SK-N-SH (cell line): Measurements from ENCODE around the gene CAVIN1. TPM values are rescaled to one million over a fixed set of nuclear protein-coding genes. Genes with fewer than 3 reads are reported as not detected.
A peak's percentile ranks its signal among the peaks of the same experiment; 100 is the strongest.

Experiments used
- CTCF ChIA-PET: fragments of 300-600, 350-600 bp; formaldehyde crosslinking; extraction: SDS; loops from one replicate; lab custom pipeline; 2021; lab: Yijun Ruan, JAX
- POLR2A ChIA-PET: fragments of 350-600 bp; sonication (Branson Sonifier 250); formaldehyde crosslinking; extraction: SDS; loops from one replicate; lab custom pipeline; 2020; ENCODE audit warnings: antibody characterized with exemption, inconsistent platforms; lab: Yijun Ruan, JAX
- DNase-seq: peaks from one replicate; pipeline ENCODE4 v3.0.0; 2012
- H2AFZ ChIP-seq: fragments of 200-600 bp; sonication (generic); 2 replicates; pipeline ENCODE4 v1.8.1; 2016; ENCODE audit warnings: antibody characterized with exemption, mild to moderate bottlenecking, low read depth
- H3F3A ChIP-seq: fragments of 200-600 bp; sonication (generic); replicated peaks from 2 replicates; pipeline ENCODE3; 2016; ENCODE audit warnings: antibody characterized with exemption, mild to moderate bottlenecking; ENCODE audit not compliant: insufficient read depth
- H3K27ac ChIP-seq, 2 experiments: fragments of 200-500 bp in 1 of 2; fragments of 200-600 bp in 1 of 2; sonication (Bioruptor generic) in 1 of 2; sonication (generic), shearing (Covaris generic) in 1 of 2; 2 replicates each; pipeline versions ENCODE4 v1.5.1 to v1.6.1; 2014 to 2016; ENCODE audit warnings: low read depth in 2 of 2, inconsistent platforms in 1 of 2, low read length in 1 of 2, mild to moderate bottlenecking in 1 of 2, mixed read lengths in 1 of 2
- H3K27me3 ChIP-seq: fragments of 200-600 bp; sonication (generic), shearing (Covaris generic); 2 replicates; pipeline ENCODE4 v1.6.1; 2016; ENCODE audit warnings: mixed run types; ENCODE audit not compliant: insufficient read depth
- H3K36me3 ChIP-seq, 2 experiments: fragments of 200-500 bp in 1 of 2; fragments of 200-600 bp in 1 of 2; sonication (Bioruptor generic) in 1 of 2; sonication (generic) in 1 of 2; replicated peaks in 1 of 2; 2 replicates each; pipeline versions ENCODE3 to v1.5.1; 2014 to 2016; ENCODE audit warnings: low read length in 1 of 2, mild to moderate bottlenecking in 1 of 2; ENCODE audit not compliant: insufficient read depth in 2 of 2, control insufficient read depth in 1 of 2
- H3K4me1 ChIP-seq, 2 experiments: fragments of 200-500 bp in 1 of 2; fragments of 200-600 bp in 1 of 2; sonication (Bioruptor generic) in 1 of 2; sonication (generic), shearing (Covaris generic) in 1 of 2; 2 replicates each; pipeline versions ENCODE4 v1.5.1 to v1.6.1; 2014 to 2016; ENCODE audit warnings: low read depth in 1 of 2, low read length in 1 of 2, mixed run types in 1 of 2; ENCODE audit not compliant: insufficient read depth in 2 of 2, control insufficient read depth in 1 of 2
- H3K4me2 ChIP-seq: fragments of 200-600 bp; sonication (generic), shearing (Covaris generic); 2 replicates; pipeline ENCODE4 v1.6.1; 2017; ENCODE audit warnings: mixed run types
- H3K4me3 ChIP-seq, 2 experiments: fragments of 200-500 bp in 1 of 2; fragments of 200-600 bp in 1 of 2; sonication (Bioruptor generic) in 1 of 2; sonication (generic), shearing (Covaris generic) in 1 of 2; 2 replicates each; pipeline versions ENCODE4 v1.5.1 to v1.8.1; 2014 to 2016; ENCODE audit warnings: low read depth in 2 of 2, inconsistent platforms in 1 of 2, low read length in 1 of 2, mild to moderate bottlenecking in 1 of 2, mixed read lengths in 1 of 2, moderate library complexity in 1 of 2
- H3K79me2 ChIP-seq: fragments of 200-600 bp; sonication (generic); 2 replicates; pipeline ENCODE4 v1.8.1; 2017; ENCODE audit warnings: mild to moderate bottlenecking; ENCODE audit not compliant: insufficient read depth
- H3K9ac ChIP-seq: fragments of 200-600 bp; sonication (generic); 2 replicates; pipeline ENCODE4 v1.6.1; 2017; ENCODE audit warnings: mixed run types
- H3K9me2 ChIP-seq: fragments of 200-600 bp; sonication (generic); 2 replicates; pipeline ENCODE4 v1.6.1; 2017; ENCODE audit warnings: mixed run types
- H3K9me3 ChIP-seq: fragments of 200-600 bp; sonication (generic); 2 replicates; pipeline ENCODE4 v1.6.1; 2017; ENCODE audit warnings: mixed run types, mild to moderate bottlenecking, moderate library complexity
- H4K20me1 ChIP-seq: fragments of 200-600 bp; sonication (generic); 2 replicates; pipeline ENCODE4 v1.6.1; 2017; ENCODE audit warnings: mild to moderate bottlenecking, mixed run types; ENCODE audit not compliant: insufficient read depth
- CHD2 ChIP-seq: fragments of 150-350 bp; IDR thresholded peaks from 2 replicates; pipeline ENCODE4 v1.6.1; 2018; ENCODE audit warnings: low read length; ENCODE audit not compliant: partially characterized antibody
- ELF1 ChIP-seq: IDR thresholded peaks from 2 replicates; pipeline ENCODE4 v1.4.0; 2012
- EP300 ChIP-seq, 2 experiments: IDR thresholded peaks; 2 replicates each; pipeline versions ENCODE4 v1.4.0 to v1.6.1; 2012; ENCODE audit warnings: borderline replicate concordance in 1 of 2, low read depth in 1 of 2, low read length in 1 of 2
- FOSL2 ChIP-seq: IDR thresholded peaks from 2 replicates; pipeline ENCODE4 v1.4.0; 2012; ENCODE audit warnings: low read depth, mild to moderate bottlenecking, moderate library complexity, borderline replicate concordance
- FOXJ3 ChIP-seq: sonication (generic); formaldehyde crosslinking; IDR thresholded peaks from 2 replicates; pipeline ENCODE4 v1.5.1; 2020; ENCODE audit warnings: mild to moderate bottlenecking, missing genetic modification reagents
- FOXM1 ChIP-seq: IDR thresholded peaks from 2 replicates; pipeline ENCODE4 v1.4.0; 2012; ENCODE audit warnings: low read depth, mild to moderate bottlenecking
- GABPA ChIP-seq: IDR thresholded peaks from 2 replicates; pipeline ENCODE4 v1.4.0; 2012; ENCODE audit warnings: low read depth, mild to moderate bottlenecking
- GATA2 ChIP-seq: sonication (generic); formaldehyde crosslinking; IDR thresholded peaks from 2 replicates; pipeline ENCODE4 v1.5.0; 2020; ENCODE audit warnings: mild to moderate bottlenecking, missing genetic modification reagents
- JUND ChIP-seq: IDR thresholded peaks from 2 replicates; pipeline ENCODE4 v1.4.0; 2012
- MEF2A ChIP-seq: IDR thresholded peaks from 2 replicates; pipeline ENCODE4 v1.4.0; 2012; ENCODE audit warnings: low read depth, borderline replicate concordance
- NRF1 ChIP-seq: IDR thresholded peaks from 2 replicates; pipeline ENCODE4 v1.6.1; 2012; ENCODE audit warnings: low read depth, mild to moderate bottlenecking, low read length
- POLR2AphosphoS5 ChIP-seq: IDR thresholded peaks from 2 replicates; pipeline ENCODE4 v1.6.1; 2012; ENCODE audit warnings: low read depth, low read length
- RAD21 ChIP-seq: IDR thresholded peaks from 2 replicates; pipeline ENCODE4 v1.6.1; 2012; ENCODE audit warnings: mild to moderate bottlenecking, low read length
- SIN3A ChIP-seq: IDR thresholded peaks from 2 replicates; pipeline ENCODE4 v1.6.1; 2012; ENCODE audit warnings: low read depth, mild to moderate bottlenecking, low read length, moderate library complexity, borderline replicate concordance
- SMC3 ChIP-seq: IDR thresholded peaks from 2 replicates; pipeline ENCODE4 v1.6.1; 2012; ENCODE audit warnings: low read depth, low read length, improper control_type of control experiment
- TAF1 ChIP-seq: IDR thresholded peaks from 2 replicates; pipeline ENCODE4 v1.6.1; 2012; ENCODE audit warnings: low read depth, mild to moderate bottlenecking, low read length, moderate library complexity, borderline replicate concordance
- TEAD4 ChIP-seq: IDR thresholded peaks from 2 replicates; pipeline ENCODE4 v1.4.0; 2012; ENCODE audit warnings: mild to moderate bottlenecking, borderline replicate concordance; ENCODE audit not compliant: insufficient read depth
- WGBS: methylation state at CpG from one replicate; pipeline ENCODE4 v1.1.6; 2017; ENCODE audit warnings: low lambda C conversion rate; 5-methylcytosine and 5-hydroxymethylcytosine counted together
- polyA plus RNA-seq, 3 experiments: library from polyadenylated mRNA; depleted of rRNA; stranded (reverse); fragments of >200 nt; gene quantifications; 2 replicates each; pipeline ENCODE4 v1.2.3, GENCODE V29; 2012
- TF ChIP-seq, protein P1 (sequence below): IDR thresholded peaks from 2 replicates; pipeline ENCODE4 v1.4.0; 2012; ENCODE audit warnings: low read depth
- TF ChIP-seq, protein P2 (sequence below): IDR thresholded peaks from 2 replicates; pipeline ENCODE4; 2012
- TF ChIP-seq, protein P3 (sequence below): IDR thresholded peaks from 2 replicates; pipeline ENCODE4 v1.6.1; 2012; ENCODE audit warnings: mild to moderate bottlenecking, low read depth, low read length, moderate library complexity
- TF ChIP-seq, protein P4 (sequence below): fragments of 150-350 bp; IDR thresholded peaks from 2 replicates; pipeline ENCODE4 v1.6.1; 2017; ENCODE audit warnings: antibody characterized with exemption, low read length, low read depth, borderline replicate concordance

CAVIN1 gene
- polyA plus RNA-seq, 1 of the 3 experiments (the other 2 are of a cell fraction), result 290 TPM

DNA sequence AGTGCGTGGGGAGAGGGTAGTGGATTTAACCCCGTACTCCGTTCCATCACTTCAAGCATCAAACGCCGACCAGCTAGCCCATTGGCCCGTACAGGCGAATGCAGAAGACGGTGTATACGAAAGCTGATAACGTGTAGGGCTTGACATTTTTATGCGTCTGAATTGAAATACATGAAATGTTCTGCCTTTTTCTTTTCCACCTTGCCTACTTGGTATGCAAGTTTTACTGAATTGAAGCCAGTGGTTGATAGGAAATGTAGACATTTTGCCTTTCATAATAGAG is 34.0 kb downstream of the CAVIN1 start:
- Histone ChIP-seq H4K20me1 (peaks cover 31% of the 10 kb centered on the region), H3K4me1 (peaks cover 0 to 12% of the 10 kb centered on the region in 2 experiments; a peak in 2 of 4 replicates), H3K4me2 (peak overlapping the region; percentile 74; the same call in 1 of the 2 replicates), H3K9me2 (no peaks in the 10 kb centered on the region), H3K27me3 (no peaks in the 10 kb centered on the region), H2AFZ (peak overlapping the region; percentile 88), H3K27ac (peak overlapping the region; percentile 87 to 94), H3K9ac (peak overlapping the region; percentile 65; the same call in 1 of the 2 replicates), H3K4me3 (peak overlapping the region; percentile 21 to 51; a peak in 3 of 4 replicates), H3F3A (peaks cover 4% of the 10 kb centered on the region), H3K79me2 (peaks cover 47% of the 10 kb centered on the region), H3K9me3 (no peaks in the 10 kb centered on the region), H3K36me3 (peaks cover 0 to 6% of the 10 kb centered on the region in 2 experiments)
- CTCF ChIA-PET, result interaction anchor here (0.9 to 2.8 kb wide), 9 partner anchors 10 to 166 kb away, joined by 3 to 16 read pairs (median 8); no protein-coding TSS in a partner anchor
- POLR2A ChIA-PET, result interaction anchor here (0.8 to 1.2 kb wide), 3 partner anchors 11 to 972 kb away, joined by 3 to 5 read pairs (median 4); no protein-coding TSS in a partner anchor
- DNase-seq, result no peak
- 44% methylated on average over 11 of the region's 11 CpGs for WGBS
- peak; percentile 7; the same call in 1 of the 2 replicates for TF ChIP-seq GATA2 (CRISPR knock-in tag)
- TF ChIP-seq, protein P1, sequence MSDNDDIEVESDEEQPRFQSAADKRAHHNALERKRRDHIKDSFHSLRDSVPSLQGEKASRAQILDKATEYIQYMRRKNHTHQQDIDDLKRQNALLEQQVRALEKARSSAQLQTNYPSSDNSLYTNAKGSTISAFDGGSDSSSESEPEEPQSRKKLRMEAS, result no peak

DNA sequence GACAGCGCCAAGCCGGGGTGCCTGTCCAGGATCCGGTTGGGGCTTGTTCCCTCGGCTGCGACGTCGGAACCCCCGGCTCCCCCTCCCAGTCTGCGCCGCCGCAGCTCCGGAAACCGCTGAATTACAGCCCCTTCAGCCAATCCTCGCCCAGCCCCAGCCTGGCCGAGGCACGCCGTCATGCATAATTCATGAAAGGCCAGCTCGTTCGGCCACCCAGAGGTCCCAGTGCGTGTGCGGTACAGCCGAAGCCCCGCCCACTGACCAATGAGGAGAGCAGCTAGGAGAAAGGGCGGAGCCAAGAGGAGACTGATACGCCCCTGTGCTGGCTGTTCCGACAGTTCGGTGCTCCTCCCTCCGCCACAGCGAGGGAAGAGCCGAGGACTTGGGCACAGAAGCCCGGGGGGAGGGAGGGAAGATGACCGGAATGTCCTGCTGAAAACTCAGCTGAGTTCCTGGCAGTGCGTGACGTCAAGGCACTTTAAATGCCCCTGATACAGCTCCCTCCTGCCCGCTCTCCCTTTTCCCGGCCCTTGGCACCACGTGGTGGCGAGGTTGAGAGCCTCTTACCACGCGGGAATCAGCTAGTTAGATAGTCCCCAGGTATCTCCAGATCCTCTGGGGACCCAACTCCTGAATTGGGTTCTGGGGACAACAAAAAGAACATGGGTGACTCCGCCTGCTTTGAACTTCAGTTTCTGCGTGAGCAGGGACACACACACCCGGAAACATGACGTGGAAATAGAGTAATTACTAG is 34.5 kb downstream of the CAVIN1 start, which contains the start of gene STAT3:
Gene STAT3 (minus strand): TSS at position 62 of the 754 bp plus-strand sequence. CDS start 39,926 bp downstream, outside the sequence.
- no peaks in the 10 kb centered on the region for H3K27me3 ChIP-seq
- H2AFZ ChIP-seq, result peak within 1 kb of the TSS; percentile 88
- peak within 1 kb of the TSS; percentile 86 for H3K4me2 ChIP-seq
- H3K79me2 ChIP-seq, result peaks cover 51% of the 10 kb centered on the region
- CTCF ChIA-PET, result interaction anchor here (0.9 to 2.8 kb wide), 9 partner anchors 10 to 166 kb away, joined by 3 to 16 read pairs (median 8); no protein-coding TSS in a partner anchor
- peak within 1 kb of the TSS; percentile 87 to 94 for H3K27ac ChIP-seq
- DNase-seq, result peak; percentile 97
- no peaks in the 10 kb centered on the region for H3K9me3 ChIP-seq
- WGBS, result under 1% methylated on average over 42 of the region's 44 CpGs
- H4K20me1 ChIP-seq, result peaks cover 35% of the 10 kb centered on the region
- H3K36me3 ChIP-seq, result peaks cover 0 to 6% of the 10 kb centered on the region in 2 experiments
- H3K4me3 ChIP-seq, result peak within 1 kb of the TSS; percentile 80 to 93
- peaks cover 4% of the 10 kb centered on the region for H3F3A ChIP-seq
- POLR2A ChIA-PET, result interaction anchor here (0.7 to 1.2 kb wide), 4 partner anchors 11 to 973 kb away, joined by 3 to 5 read pairs (median 4); no protein-coding TSS in a partner anchor
- H3K9ac ChIP-seq, result peak within 1 kb of the TSS; percentile 97
- peaks cover 0 to 12% of the 10 kb centered on the region in 2 experiments; a peak in 2 of 4 replicates for H3K4me1 ChIP-seq
- H3K9me2 ChIP-seq, result no peaks in the 10 kb centered on the region
- TF ChIP-seq ELF1 (peak; percentile 63), RAD21 (no peak), TAF1 (peak; percentile 27; the same call in 1 of the 2 replicates), MEF2A (no peak; the same call in 1 of the 2 replicates), GABPA (peak; percentile 48), FOSL2 (no peak), CHD2 (peak; percentile 91), GATA2 (CRISPR knock-in tag) (no peak), JUND (peak; percentile 97), TEAD4 (no peak), FOXM1 (no peak), SIN3A (peak; percentile 97), SMC3 (no peak; the same call in 1 of the 2 replicates), NRF1 (peak; percentile 62), FOXJ3 (CRISPR knock-in tag) (no peak), EP300 (IDR thresholded peaks at IDR 0.05; ENCODE audit: borderline replicate concordance in 1 of 2, low read depth in 1 of 2, low read length in 1 of 2) (peak; percentile 100), POLR2AphosphoS5 (peak; percentile 37)
- TF ChIP-seq, protein P2, sequence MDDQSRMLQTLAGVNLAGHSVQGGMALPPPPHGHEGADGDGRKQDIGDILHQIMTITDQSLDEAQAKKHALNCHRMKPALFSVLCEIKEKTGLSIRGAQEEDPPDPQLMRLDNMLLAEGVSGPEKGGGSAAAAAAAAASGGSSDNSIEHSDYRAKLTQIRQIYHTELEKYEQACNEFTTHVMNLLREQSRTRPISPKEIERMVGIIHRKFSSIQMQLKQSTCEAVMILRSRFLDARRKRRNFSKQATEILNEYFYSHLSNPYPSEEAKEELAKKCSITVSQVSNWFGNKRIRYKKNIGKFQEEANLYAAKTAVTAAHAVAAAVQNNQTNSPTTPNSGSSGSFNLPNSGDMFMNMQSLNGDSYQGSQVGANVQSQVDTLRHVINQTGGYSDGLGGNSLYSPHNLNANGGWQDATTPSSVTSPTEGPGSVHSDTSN, result peak; percentile 98
- TF ChIP-seq, protein P3, sequence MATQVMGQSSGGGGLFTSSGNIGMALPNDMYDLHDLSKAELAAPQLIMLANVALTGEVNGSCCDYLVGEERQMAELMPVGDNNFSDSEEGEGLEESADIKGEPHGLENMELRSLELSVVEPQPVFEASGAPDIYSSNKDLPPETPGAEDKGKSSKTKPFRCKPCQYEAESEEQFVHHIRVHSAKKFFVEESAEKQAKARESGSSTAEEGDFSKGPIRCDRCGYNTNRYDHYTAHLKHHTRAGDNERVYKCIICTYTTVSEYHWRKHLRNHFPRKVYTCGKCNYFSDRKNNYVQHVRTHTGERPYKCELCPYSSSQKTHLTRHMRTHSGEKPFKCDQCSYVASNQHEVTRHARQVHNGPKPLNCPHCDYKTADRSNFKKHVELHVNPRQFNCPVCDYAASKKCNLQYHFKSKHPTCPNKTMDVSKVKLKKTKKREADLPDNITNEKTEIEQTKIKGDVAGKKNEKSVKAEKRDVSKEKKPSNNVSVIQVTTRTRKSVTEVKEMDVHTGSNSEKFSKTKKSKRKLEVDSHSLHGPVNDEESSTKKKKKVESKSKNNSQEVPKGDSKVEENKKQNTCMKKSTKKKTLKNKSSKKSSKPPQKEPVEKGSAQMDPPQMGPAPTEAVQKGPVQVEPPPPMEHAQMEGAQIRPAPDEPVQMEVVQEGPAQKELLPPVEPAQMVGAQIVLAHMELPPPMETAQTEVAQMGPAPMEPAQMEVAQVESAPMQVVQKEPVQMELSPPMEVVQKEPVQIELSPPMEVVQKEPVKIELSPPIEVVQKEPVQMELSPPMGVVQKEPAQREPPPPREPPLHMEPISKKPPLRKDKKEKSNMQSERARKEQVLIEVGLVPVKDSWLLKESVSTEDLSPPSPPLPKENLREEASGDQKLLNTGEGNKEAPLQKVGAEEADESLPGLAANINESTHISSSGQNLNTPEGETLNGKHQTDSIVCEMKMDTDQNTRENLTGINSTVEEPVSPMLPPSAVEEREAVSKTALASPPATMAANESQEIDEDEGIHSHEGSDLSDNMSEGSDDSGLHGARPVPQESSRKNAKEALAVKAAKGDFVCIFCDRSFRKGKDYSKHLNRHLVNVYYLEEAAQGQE, result peak; percentile 61; the same call in 1 of the 2 replicates
- TF ChIP-seq, protein P4, sequence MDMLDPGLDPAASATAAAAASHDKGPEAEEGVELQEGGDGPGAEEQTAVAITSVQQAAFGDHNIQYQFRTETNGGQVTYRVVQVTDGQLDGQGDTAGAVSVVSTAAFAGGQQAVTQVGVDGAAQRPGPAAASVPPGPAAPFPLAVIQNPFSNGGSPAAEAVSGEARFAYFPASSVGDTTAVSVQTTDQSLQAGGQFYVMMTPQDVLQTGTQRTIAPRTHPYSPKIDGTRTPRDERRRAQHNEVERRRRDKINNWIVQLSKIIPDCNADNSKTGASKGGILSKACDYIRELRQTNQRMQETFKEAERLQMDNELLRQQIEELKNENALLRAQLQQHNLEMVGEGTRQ, result peak; percentile 74
